GF-D8 (cell line): ENCODE data around the gene GPR62.
A peak's percentile ranks its signal among the peaks of the same experiment; 100 is the strongest.

ENCODE experiments used
- DNase-seq: peaks from one replicate; lab custom pipeline; 2025; lab: John Stamatoyannopoulos, UW

Gene GPR62

GRCh38 chr3:51994530-51994929 lies 39.3 kb downstream of the GPR62 start:
- DNase-seq = no peak

- DNase-seq = peak; percentile 85
Observed at GRCh38 chr3:51995346-51996163, 40.4 kb downstream of the GPR62 start, which contains the start of gene RPL29. RPL29 (minus strand) TSS chr3:51995895; CDS start chr3:51995461, 434 bp downstream.

- no peak for DNase-seq
Observed at GRCh38 chr3:51997172-51997571, 42.0 kb downstream of the GPR62 start.

- no peak for DNase-seq
Observed at GRCh38 chr3:51997935-51998596, 42.9 kb downstream of the GPR62 start.

- DNase-seq = no peak
Observed at GRCh38 chr3:51998774-51999173, 43.6 kb downstream of the GPR62 start.

- DNase-seq = no peak
Observed at GRCh38 chr3:51999846-52000245, 44.7 kb downstream of the GPR62 start.

GRCh38 chr3:52001443-52001974 lies 46.3 kb downstream of the GPR62 start:
- DNase-seq = no peak

- no peak for DNase-seq
Observed at GRCh38 chr3:52002748-52003147, 47.6 kb downstream of the GPR62 start.

- no peak for DNase-seq
Observed at GRCh38 chr3:52004163-52004787, 49.1 kb downstream of the GPR62 start.

- no peak for DNase-seq
Observed at GRCh38 chr3:52004906-52005395, 49.8 kb downstream of the GPR62 start.

GRCh38 chr3:52005571-52005986 lies 50.4 kb downstream of the GPR62 start:
- no peak for DNase-seq

GRCh38 chr3:52006017-52006819 lies 51.0 kb downstream of the GPR62 start:
- peak; percentile 26 for DNase-seq

- DNase-seq = no peak
Observed at GRCh38 chr3:52006820-52007133, 51.6 kb downstream of the GPR62 start.
